ENCODE data around the gene ADIPOR1. TPM values are rescaled to one million over a fixed set of nuclear protein-coding genes. Genes with fewer than 3 reads are reported as not detected.
"Not testable (repeated sequence)": the region's sequence is repeated elsewhere in the genome, so short reads cannot be mapped to it uniquely, and the experiment has no call there.

Gene ADIPOR1
- total RNA-seq, 1 donor from 2014 or later = 52.9 TPM

- no peak for TF ChIP-seq CTCF (IDR thresholded peaks at IDR 0.05; ENCODE audit: unreplicated experiment)
- H3K36me3 Mint-ChIP-seq (ENCODE audit: low read depth, unreplicated experiment) = peaks cover 28% of the 10 kb centered on the region
Observed at GRCh38 chr1:202909494-202909893, 48.6 kb downstream of the ADIPOR1 start.

GRCh38 chr1:202908998-202909397 is 49.1 kb downstream of the ADIPOR1 start:
- TF ChIP-seq CTCF (IDR thresholded peaks at IDR 0.05; ENCODE audit: unreplicated experiment) = no peak
- no peak for DNase-seq (ENCODE audit: low spot score)
- H3K27me3 Mint-ChIP-seq (ENCODE audit: unreplicated experiment) = peaks cover 2% of the 10 kb centered on the region
- no peak overlapping the region for H3K4me3 Mint-ChIP-seq (ENCODE audit: unreplicated experiment)
- H3K36me3 Mint-ChIP-seq (ENCODE audit: low read depth, unreplicated experiment) = peaks cover 26% of the 10 kb centered on the region
- no peaks in the 10 kb centered on the region for H3K4me1 Mint-ChIP-seq (ENCODE audit: unreplicated experiment)
- H3K9me3 Mint-ChIP-seq (ENCODE audit: unreplicated experiment) = no peaks in the 10 kb centered on the region
- H3K27ac Mint-ChIP-seq (ENCODE audit: unreplicated experiment) = no peak overlapping the region

More at GRCh38 chr1:202909494-202909893, 48.6 kb downstream of the ADIPOR1 start:
- Mint-ChIP-seq H3K27ac (ENCODE audit: unreplicated experiment) (no peak overlapping the region), H3K4me3 (ENCODE audit: unreplicated experiment) (no peak overlapping the region), H3K9me3 (ENCODE audit: unreplicated experiment) (no peaks in the 10 kb centered on the region), H3K4me1 (ENCODE audit: unreplicated experiment) (no peaks in the 10 kb centered on the region), H3K27me3 (ENCODE audit: unreplicated experiment) (peaks cover 2% of the 10 kb centered on the region)
- no peak for DNase-seq (ENCODE audit: low spot score)

GRCh38 chr1:202905331-202905730 is 52.8 kb downstream of the ADIPOR1 start:
- TF ChIP-seq CTCF (IDR thresholded peaks at IDR 0.05; ENCODE audit: unreplicated experiment) = no peak
- Mint-ChIP-seq H3K36me3 (ENCODE audit: low read depth, unreplicated experiment) (peaks cover 12% of the 10 kb centered on the region), H3K4me1 (ENCODE audit: unreplicated experiment) (no peaks in the 10 kb centered on the region), H3K27me3 (ENCODE audit: unreplicated experiment) (no peaks in the 10 kb centered on the region), H3K4me3 (ENCODE audit: unreplicated experiment) (no peak overlapping the region), H3K9me3 (ENCODE audit: unreplicated experiment) (no peaks in the 10 kb centered on the region), H3K27ac (ENCODE audit: unreplicated experiment) (no peak overlapping the region)
- DNase-seq (ENCODE audit: low spot score) = no peak

DNA sequence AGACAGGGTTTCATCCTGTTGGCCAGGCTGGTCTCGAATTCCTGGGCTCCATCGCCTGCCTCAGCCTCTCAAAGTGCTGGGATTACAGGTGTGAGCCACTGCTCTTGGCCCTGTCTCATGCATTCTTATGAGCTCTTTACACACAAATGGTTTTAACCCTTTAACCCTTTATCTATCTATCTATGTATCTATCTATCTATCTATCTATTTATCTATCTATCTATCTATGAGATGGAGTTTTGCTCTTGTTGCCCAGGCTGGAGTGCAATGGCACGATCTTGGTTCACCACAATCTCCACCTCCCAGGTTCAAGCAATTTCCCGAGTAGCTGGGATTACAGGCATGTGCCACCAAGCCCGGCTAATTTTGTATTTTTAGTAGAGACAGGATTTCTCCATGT is 54.3 kb downstream of the ADIPOR1 start:
- not testable (repeated sequence) for H3K27me3 Mint-ChIP-seq (ENCODE audit: unreplicated experiment); DNase-seq (ENCODE audit: low spot score); H3K9me3 Mint-ChIP-seq (ENCODE audit: unreplicated experiment); H3K36me3 Mint-ChIP-seq (ENCODE audit: low read depth, unreplicated experiment); H3K27ac Mint-ChIP-seq (ENCODE audit: unreplicated experiment); H3K4me1 Mint-ChIP-seq (ENCODE audit: unreplicated experiment); H3K4me3 Mint-ChIP-seq (ENCODE audit: unreplicated experiment)

DNA sequence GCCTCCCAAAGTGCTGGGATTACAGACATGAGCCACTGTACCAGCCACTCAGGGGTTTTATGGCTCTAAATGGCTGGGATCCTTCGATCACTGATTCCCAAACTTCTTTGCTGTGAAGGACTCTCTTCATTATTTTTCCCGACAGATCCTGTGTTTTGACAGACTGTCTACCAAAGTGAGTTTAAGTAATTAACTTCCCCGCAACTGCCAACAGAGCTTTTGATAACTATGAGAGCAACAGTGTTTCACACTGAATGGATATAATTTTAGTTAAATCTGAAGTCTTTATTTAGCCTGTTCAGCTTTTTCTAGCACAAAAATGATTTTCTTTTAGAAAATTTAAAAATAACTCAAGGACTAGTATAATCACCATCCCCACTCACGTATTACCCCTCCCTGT is 56.6 kb downstream of the ADIPOR1 start:
- TF ChIP-seq CTCF (IDR thresholded peaks at IDR 0.05; ENCODE audit: unreplicated experiment) = no peak
- Mint-ChIP-seq H3K4me1 (ENCODE audit: unreplicated experiment) (no peaks in the 10 kb centered on the region), H3K27me3 (ENCODE audit: unreplicated experiment) (no peaks in the 10 kb centered on the region), H3K27ac (ENCODE audit: unreplicated experiment) (no peak overlapping the region), H3K36me3 (ENCODE audit: low read depth, unreplicated experiment) (peaks cover 4% of the 10 kb centered on the region), H3K4me3 (ENCODE audit: unreplicated experiment) (no peak overlapping the region), H3K9me3 (ENCODE audit: unreplicated experiment) (no peaks in the 10 kb centered on the region)
- DNase-seq (ENCODE audit: low spot score) = no peak

GRCh38 chr1:202892501-202892900 is 65.6 kb downstream of the ADIPOR1 start:
- no peak for DNase-seq (ENCODE audit: low spot score)
- Mint-ChIP-seq H3K27me3 (ENCODE audit: unreplicated experiment) (peaks cover 1% of the 10 kb centered on the region), H3K9me3 (ENCODE audit: unreplicated experiment) (no peaks in the 10 kb centered on the region), H3K36me3 (ENCODE audit: low read depth, unreplicated experiment) (peaks cover 21% of the 10 kb centered on the region), H3K27ac (ENCODE audit: unreplicated experiment) (no peak overlapping the region), H3K4me3 (ENCODE audit: unreplicated experiment) (no peak overlapping the region), H3K4me1 (ENCODE audit: unreplicated experiment) (peaks cover 12% of the 10 kb centered on the region)
- no peak for TF ChIP-seq CTCF (IDR thresholded peaks at IDR 0.05; ENCODE audit: unreplicated experiment)

Data from endothelial cell (in vitro differentiated cells).